SK-N-SH treated with all-trans-retinoic acid at 6 μM for 48 hours (cell line): ENCODE data around the gene ZNF19.

Source experiments
- ATAC-seq: fragments of 200-7000 bp; cut with Tn5 transposase; 3 replicates; pipeline ENCODE4 v1.9.1; 2020; ENCODE audit warnings: mild to moderate bottlenecking, moderate library complexity
- ARNTL ChIP-seq: fragments of 450-650 bp; formaldehyde crosslinking; IDR thresholded peaks from 2 replicates; pipeline ENCODE4 v1.5.0; 2020; ENCODE audit warnings: low read depth, mild to moderate bottlenecking, moderate library complexity, borderline replicate concordance
- BACH2 ChIP-seq: fragments of 250-450 bp; sonication (Bioruptor Pico); IDR thresholded peaks from 2 replicates; pipeline ENCODE4 v1.9.0; 2021; ENCODE audit warnings: mild to moderate bottlenecking, borderline replicate concordance
- CREB5 ChIP-seq: fragments of 250-450 bp; sonication (Bioruptor Pico); IDR thresholded peaks from 2 replicates; pipeline ENCODE4 v1.5.1; 2020; ENCODE audit warnings: low read depth, mild to moderate bottlenecking, moderate library complexity
- CSDC2 ChIP-seq: fragments of 250-450 bp; sonication (Bioruptor Pico); IDR thresholded peaks from 2 replicates; pipeline ENCODE4 v1.5.0; 2020; ENCODE audit warnings: mild to moderate bottlenecking, moderate library complexity
- CSRNP3 ChIP-seq: fragments of 250-450 bp; sonication (Bioruptor Pico); IDR thresholded peaks from 2 replicates; pipeline ENCODE4 v1.5.1; 2021; ENCODE audit warnings: mild to moderate bottlenecking, moderate library complexity
- ESRRG ChIP-seq: fragments of 250-450 bp; sonication (Bioruptor Pico); IDR thresholded peaks from 2 replicates; pipeline ENCODE4 v1.6.1; 2021; ENCODE audit warnings: mild to moderate bottlenecking
- GLIS3 ChIP-seq: fragments of 250-450 bp; sonication (Bioruptor Pico); IDR thresholded peaks from 2 replicates; pipeline ENCODE4 v1.5.0; 2020; ENCODE audit warnings: mild to moderate bottlenecking, moderate library complexity
- ISL1 ChIP-seq: fragments of 250-450 bp; sonication (Bioruptor Pico); IDR thresholded peaks from 2 replicates; pipeline ENCODE4 v2.1.2; 2022; ENCODE audit warnings: mild to moderate bottlenecking, moderate library complexity
- OSR1 ChIP-seq: fragments of 250-450 bp; sonication (Bioruptor Pico); IDR thresholded peaks from 2 replicates; pipeline ENCODE4 v1.8.0; 2022; ENCODE audit warnings: moderate library complexity, mild to moderate bottlenecking, inconsistent platforms
- PATZ1 ChIP-seq: fragments of 250-450 bp; sonication (Bioruptor Pico); IDR thresholded peaks from 2 replicates; pipeline ENCODE4 v1.8.0; 2020; ENCODE audit warnings: mild to moderate bottlenecking, moderate library complexity, borderline replicate concordance
- POU6F1 ChIP-seq: fragments of 250-450 bp; sonication (Bioruptor Pico); IDR thresholded peaks from 2 replicates; pipeline ENCODE4 v1.8.0; 2021; ENCODE audit warnings: low read depth, mild to moderate bottlenecking, moderate library complexity, borderline replicate concordance
- RARB ChIP-seq: fragments of 250-450 bp; sonication (Bioruptor Pico); IDR thresholded peaks from 2 replicates; pipeline ENCODE4 v1.8.0; 2021; ENCODE audit warnings: mild to moderate bottlenecking, moderate library complexity
- TCF4 ChIP-seq: fragments of 250-450 bp; sonication (Bioruptor Pico); IDR thresholded peaks from 2 replicates; pipeline ENCODE4 v1.8.0; 2021; ENCODE audit warnings: mild to moderate bottlenecking, moderate library complexity, borderline replicate concordance
- TOX ChIP-seq: fragments of 250-450 bp; sonication (Bioruptor Pico); IDR thresholded peaks from 2 replicates; pipeline ENCODE4 v1.8.0; 2021; ENCODE audit warnings: mild to moderate bottlenecking, moderate library complexity, borderline replicate concordance
- TSHZ2 ChIP-seq: fragments of 250-450 bp; sonication (Bioruptor Pico); IDR thresholded peaks from 2 replicates; pipeline ENCODE4 v1.5.0; 2020; ENCODE audit warnings: mild to moderate bottlenecking, moderate library complexity
- ZC3H10 ChIP-seq: fragments of 250-450 bp; sonication (Bioruptor Pico); IDR thresholded peaks from 2 replicates; pipeline ENCODE4 v1.5.1; 2021; ENCODE audit warnings: mild to moderate bottlenecking, moderate library complexity
- ZFP3 ChIP-seq: fragments of 250-450 bp; sonication (Bioruptor Pico); IDR thresholded peaks from 2 replicates; pipeline ENCODE4 v1.5.0; 2020; ENCODE audit warnings: mild to moderate bottlenecking, moderate library complexity
- ZFP30 ChIP-seq: fragments of 450-650 bp; formaldehyde crosslinking; IDR thresholded peaks from 2 replicates; pipeline ENCODE4 v1.5.0; 2022; ENCODE audit warnings: mild to moderate bottlenecking, moderate library complexity

The ZNF19 gene

GRCh38 chr16:71439523-71439922 is 49.6 kb downstream of the ZNF19 start:
- no peak for ATAC-seq
- no peak for TF ChIP-seq ZFP30 (CRISPR knock-in tag)
- no peak for TF ChIP-seq GLIS3
- no peak for TF ChIP-seq CREB5 (CRISPR knock-in tag)
- no peak for TF ChIP-seq ARNTL (CRISPR knock-in tag)
- no peak for TF ChIP-seq ZFP3
- no peak for TF ChIP-seq OSR1 (CRISPR knock-in tag)
- TF ChIP-seq CSRNP3 = no peak
- no peak for TF ChIP-seq PATZ1 (CRISPR knock-in tag)
- no peak for TF ChIP-seq BACH2 (CRISPR knock-in tag)
- no peak for TF ChIP-seq CSDC2 (CRISPR knock-in tag)
- TF ChIP-seq POU6F1 (CRISPR knock-in tag) = no peak
- TF ChIP-seq ISL1 (CRISPR knock-in tag) = no peak
- TF ChIP-seq RARB (CRISPR knock-in tag) = no peak
- no peak for TF ChIP-seq ESRRG (CRISPR knock-in tag)
- TF ChIP-seq ZC3H10 = no peak
- TF ChIP-seq TOX (CRISPR knock-in tag) = no peak
- no peak for TF ChIP-seq TCF4 (CRISPR knock-in tag)
- no peak for TF ChIP-seq TSHZ2 (CRISPR knock-in tag)

- ATAC-seq = no peak
- TF ChIP-seq GLIS3 (no peak), RARB (CRISPR knock-in tag) (no peak), PATZ1 (CRISPR knock-in tag) (no peak), CSRNP3 (no peak), CREB5 (CRISPR knock-in tag) (no peak), ZFP3 (no peak), ISL1 (CRISPR knock-in tag) (no peak), TSHZ2 (CRISPR knock-in tag) (no peak), ARNTL (CRISPR knock-in tag) (no peak), POU6F1 (CRISPR knock-in tag) (no peak), TOX (CRISPR knock-in tag) (no peak), TCF4 (CRISPR knock-in tag) (no peak), ZFP30 (CRISPR knock-in tag) (no peak), CSDC2 (CRISPR knock-in tag) (no peak)
Measured at GRCh38 chr16:71436473-71436872, 52.7 kb downstream of the ZNF19 start.
